Measurements from ENCODE around the gene CCNY. TPM values are rescaled to one million over a fixed set of nuclear protein-coding genes. Genes with fewer than 3 reads are reported as not detected.
"Not testable (repeated sequence)": the region's sequence is repeated elsewhere in the genome, so short reads cannot be mapped to it uniquely, and the experiment has no call there.

Gene CCNY
- total RNA-seq, 1 donor from 2014 or later: 81.1 TPM

DNA sequence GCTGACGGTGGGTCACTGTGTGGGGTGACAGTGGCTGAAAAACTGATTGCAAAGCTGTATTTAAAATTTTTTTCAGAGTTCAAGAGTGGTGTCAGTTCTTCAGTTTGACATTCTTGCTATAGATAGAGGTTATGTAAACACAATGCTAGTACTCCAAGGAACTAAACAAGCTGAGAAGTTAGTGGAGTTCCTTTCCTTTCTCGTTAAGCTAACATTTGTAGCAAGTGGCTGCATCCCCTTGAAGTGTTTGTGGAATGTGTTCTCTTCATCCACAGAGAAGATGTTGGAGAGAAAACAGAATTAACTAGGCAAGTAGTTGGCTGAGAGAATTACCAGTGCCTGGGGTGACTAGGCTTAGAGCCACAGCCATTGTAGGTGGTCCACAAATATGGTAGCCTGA lies 15.8 kb downstream of the CCNY start:
- H3K27me3 ChIP-seq (ENCODE audit: low read depth): no peaks in the 10 kb centered on the region
- no peaks in the 10 kb centered on the region for H3K36me3 ChIP-seq
- no peak for DNase-seq
- no peak overlapping the region for H3K4me3 ChIP-seq
- H3K9me3 ChIP-seq (replicated peaks): no peaks in the 10 kb centered on the region
- no peak overlapping the region for H3K27ac ChIP-seq (replicated peaks)
- TF ChIP-seq, protein P1, sequence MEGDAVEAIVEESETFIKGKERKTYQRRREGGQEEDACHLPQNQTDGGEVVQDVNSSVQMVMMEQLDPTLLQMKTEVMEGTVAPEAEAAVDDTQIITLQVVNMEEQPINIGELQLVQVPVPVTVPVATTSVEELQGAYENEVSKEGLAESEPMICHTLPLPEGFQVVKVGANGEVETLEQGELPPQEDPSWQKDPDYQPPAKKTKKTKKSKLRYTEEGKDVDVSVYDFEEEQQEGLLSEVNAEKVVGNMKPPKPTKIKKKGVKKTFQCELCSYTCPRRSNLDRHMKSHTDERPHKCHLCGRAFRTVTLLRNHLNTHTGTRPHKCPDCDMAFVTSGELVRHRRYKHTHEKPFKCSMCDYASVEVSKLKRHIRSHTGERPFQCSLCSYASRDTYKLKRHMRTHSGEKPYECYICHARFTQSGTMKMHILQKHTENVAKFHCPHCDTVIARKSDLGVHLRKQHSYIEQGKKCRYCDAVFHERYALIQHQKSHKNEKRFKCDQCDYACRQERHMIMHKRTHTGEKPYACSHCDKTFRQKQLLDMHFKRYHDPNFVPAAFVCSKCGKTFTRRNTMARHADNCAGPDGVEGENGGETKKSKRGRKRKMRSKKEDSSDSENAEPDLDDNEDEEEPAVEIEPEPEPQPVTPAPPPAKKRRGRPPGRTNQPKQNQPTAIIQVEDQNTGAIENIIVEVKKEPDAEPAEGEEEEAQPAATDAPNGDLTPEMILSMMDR (IDR thresholded peaks at IDR 0.05; ENCODE audit: borderline replicate concordance): no peak
- peaks cover 97% of the 10 kb centered on the region for H3K4me1 ChIP-seq
- intact Hi-C loops (cut with micrococcal nuclease): no loop called here

DNA sequence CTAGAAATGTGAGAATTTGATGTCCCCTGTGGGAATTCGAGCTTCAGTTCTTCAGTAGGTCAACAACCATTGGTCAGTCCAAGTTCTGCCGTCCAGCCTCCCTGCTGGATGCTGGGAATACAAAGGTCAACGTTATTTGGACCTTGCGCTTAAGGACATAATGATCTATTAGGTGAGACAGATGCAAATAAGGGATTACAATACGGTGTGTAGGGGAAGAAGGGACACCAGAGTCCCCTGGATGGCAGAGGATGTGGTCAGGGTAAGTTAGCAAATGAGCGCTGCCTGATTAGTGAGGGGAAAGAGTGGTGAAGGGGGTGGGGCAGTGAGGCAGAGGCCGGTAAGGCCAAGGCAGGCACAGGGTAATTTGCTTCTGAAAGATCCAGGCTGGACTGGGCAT lies 16.2 kb downstream of the CCNY start:
- intact Hi-C loops (cut with micrococcal nuclease): no loop called here
- no peak for DNase-seq

DNA sequence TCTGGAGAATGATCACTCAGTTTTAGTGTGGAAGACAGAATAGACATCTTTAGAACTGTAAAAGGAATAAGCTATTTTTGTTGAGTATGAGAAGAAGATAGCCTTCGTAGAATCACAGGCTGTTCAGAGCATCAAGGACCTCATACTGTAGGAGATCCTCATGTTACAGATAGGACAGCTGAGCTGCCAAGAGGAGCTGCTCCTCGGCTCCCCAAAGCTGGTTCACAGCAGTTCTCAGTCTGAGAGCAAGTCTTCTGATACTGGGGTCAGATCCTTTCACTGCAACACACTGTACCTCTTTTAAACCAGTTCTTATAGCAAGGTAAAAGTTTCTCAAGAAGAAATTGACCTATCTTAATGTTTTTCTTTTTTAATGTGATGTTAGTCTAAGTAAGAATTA lies 17.1 kb downstream of the CCNY start:
- Histone ChIP-seq H3K4me1 (peaks cover 97% of the 10 kb centered on the region), H3K4me3 (no peak overlapping the region), H3K36me3 (no peaks in the 10 kb centered on the region), H3K9me3 (replicated peaks) (no peaks in the 10 kb centered on the region), H3K27ac (replicated peaks) (no peak overlapping the region), H3K27me3 (ENCODE audit: low read depth) (no peaks in the 10 kb centered on the region)
- intact Hi-C loops (cut with micrococcal nuclease): no loop called here
- TF ChIP-seq, protein P1 (IDR thresholded peaks at IDR 0.05; ENCODE audit: borderline replicate concordance): no peak
- DNase-seq: no peak

More for the DNA sequence above, 16.2 kb downstream of the CCNY start:
- Histone ChIP-seq H3K27me3 (ENCODE audit: low read depth) (no peaks in the 10 kb centered on the region), H3K4me3 (no peak overlapping the region), H3K36me3 (no peaks in the 10 kb centered on the region), H3K4me1 (peaks cover 97% of the 10 kb centered on the region), H3K9me3 (replicated peaks) (no peaks in the 10 kb centered on the region), H3K27ac (replicated peaks) (no peak overlapping the region)
- TF ChIP-seq, protein P1 (IDR thresholded peaks at IDR 0.05; ENCODE audit: borderline replicate concordance): no peak

DNA sequence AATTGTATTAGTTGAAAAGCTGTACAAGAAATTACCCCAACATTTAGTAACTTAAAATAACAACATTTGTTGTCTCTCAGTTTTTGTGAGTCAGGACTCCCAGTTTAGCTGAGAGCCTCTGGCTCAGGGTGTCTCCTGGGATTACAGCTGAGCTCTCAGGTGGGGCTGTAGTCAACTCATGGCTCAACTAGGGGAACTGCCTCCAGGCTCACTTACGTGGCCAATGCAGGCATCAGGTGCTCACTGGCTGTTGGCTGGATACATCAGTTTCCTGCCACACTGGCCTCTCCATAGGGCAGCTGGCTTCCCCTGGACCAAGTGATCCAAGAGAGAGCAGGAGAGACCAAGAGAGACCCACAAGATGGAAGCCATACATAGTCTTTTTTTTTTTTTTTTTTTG lies 17.5 kb downstream of the CCNY start:
- Histone ChIP-seq H3K36me3 (no peaks in the 10 kb centered on the region), H3K4me1 (peaks cover 97% of the 10 kb centered on the region), H3K27me3 (ENCODE audit: low read depth) (no peaks in the 10 kb centered on the region), H3K9me3 (replicated peaks) (no peaks in the 10 kb centered on the region), H3K27ac (replicated peaks) (no peak overlapping the region), H3K4me3 (no peak overlapping the region)
- intact Hi-C loops (cut with micrococcal nuclease): no loop called here
- no peak for DNase-seq
- TF ChIP-seq, protein P1 (IDR thresholded peaks at IDR 0.05; ENCODE audit: borderline replicate concordance): no peak

DNA sequence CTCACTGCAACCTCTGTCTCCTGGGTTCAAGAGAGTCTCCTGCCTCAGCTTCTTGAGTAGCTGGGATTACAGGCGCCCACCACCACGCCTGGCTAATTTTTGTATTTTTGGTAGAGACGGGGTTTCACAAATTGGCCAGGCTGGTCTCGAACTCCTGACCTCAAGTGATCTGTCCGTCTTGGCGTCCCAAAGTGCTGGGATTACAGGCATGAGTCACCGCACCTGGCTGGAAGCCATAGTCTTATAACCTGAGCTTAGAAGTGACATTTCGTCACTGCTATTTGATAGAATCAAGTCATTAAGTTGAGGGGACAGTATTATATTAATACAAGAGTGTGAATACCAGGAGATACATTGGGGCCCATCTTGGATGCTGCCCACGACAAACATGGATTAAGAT lies 17.9 kb downstream of the CCNY start:
- H3K27me3 ChIP-seq (ENCODE audit: low read depth); DNase-seq; H3K4me3 ChIP-seq; H3K9me3 ChIP-seq (replicated peaks); H3K27ac ChIP-seq (replicated peaks); intact Hi-C loops (cut with micrococcal nuclease); H3K36me3 ChIP-seq: not testable (repeated sequence)
- H3K4me1 ChIP-seq: peaks cover 97% of the 10 kb centered on the region

DNA sequence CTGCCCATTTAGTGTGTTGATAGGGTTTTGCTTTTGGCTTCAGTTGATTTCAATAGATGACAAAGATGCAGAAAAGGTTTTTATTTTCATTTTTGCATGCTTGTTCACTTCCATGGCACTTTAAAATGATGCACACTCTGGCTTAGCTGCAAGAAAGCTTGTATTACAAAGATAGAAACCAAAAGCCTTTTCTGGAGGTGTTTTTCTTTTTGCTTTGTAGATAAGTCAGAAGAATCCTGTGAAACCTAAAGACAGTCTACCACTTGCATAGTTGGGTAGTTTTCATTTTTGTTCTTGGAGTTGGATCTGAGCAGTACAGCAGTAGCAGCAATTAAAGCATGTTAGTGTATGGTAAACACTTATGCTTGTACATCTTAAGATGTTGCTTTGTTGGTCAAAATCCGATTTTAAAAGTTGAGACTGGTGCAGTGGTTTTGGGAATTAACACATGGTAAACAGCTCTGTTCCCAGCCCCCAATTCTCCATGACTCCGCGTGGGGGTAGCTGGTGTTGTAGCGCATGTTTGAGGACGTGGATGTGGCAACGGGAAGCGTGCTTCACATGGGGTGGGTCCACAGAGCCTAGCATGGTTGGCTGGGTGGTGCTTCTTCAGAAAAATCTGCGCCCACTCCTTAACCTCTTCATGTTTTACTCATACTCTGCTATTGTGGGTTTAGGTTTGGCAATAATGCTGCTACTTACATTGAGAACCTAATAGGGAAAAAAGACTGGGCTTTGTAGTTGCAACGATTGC lies 19.8 kb downstream of the CCNY start:
- intact Hi-C loops (cut with micrococcal nuclease): no loop called here
- TF ChIP-seq, protein P1 (IDR thresholded peaks at IDR 0.05; ENCODE audit: borderline replicate concordance): no peak
- Histone ChIP-seq H3K27ac (replicated peaks) (no peak overlapping the region), H3K36me3 (no peaks in the 10 kb centered on the region), H3K4me3 (no peak overlapping the region), H3K4me1 (peaks cover 79% of the 10 kb centered on the region), H3K9me3 (replicated peaks) (no peaks in the 10 kb centered on the region), H3K27me3 (ENCODE audit: low read depth) (no peaks in the 10 kb centered on the region)
- DNase-seq: no peak

Measured in left ventricle myocardium inferior (tissue), 1 donor.